ENCODE data around the gene MGAT3. TPM values are rescaled to one million over a fixed set of nuclear protein-coding genes. Genes with fewer than 3 reads are reported as not detected.
A peak's percentile ranks its signal among the peaks of the same experiment; 100 is the strongest.
"Not testable (repeated sequence)": the region's sequence is repeated elsewhere in the genome, so short reads cannot be mapped to it uniquely, and the experiment has no call there.

The MGAT3 gene
- total RNA-seq, 2 experiments from 2014 or later: 12.8 to 15.5 TPM

- peaks cover 65% of the 10 kb centered on the region for H3K36me3 Mint-ChIP-seq (ENCODE audit: low read depth)
- H3K9me3 Mint-ChIP-seq: no peaks in the 10 kb centered on the region
- H3K4me3 Mint-ChIP-seq: peak overlapping the region; percentile 86
- DNase-seq: peak; percentile 98
- H3K4me1 Mint-ChIP-seq: peaks cover 61% of the 10 kb centered on the region
- ChIA-PET CTCF (interaction anchor here (0.6 to 1.8 kb wide), 8 partner anchors 10 to 356 kb away, joined by 3 to 29 read pairs (median 4); a partner anchor contains a TSS), POLR2A (interaction anchor here (0.6 to 1.0 kb wide), 12 partner anchors 9 to 863 kb away, joined by 3 to 16 read pairs (median 4); partner anchors contain the start of genes MIEF1, RPL3 and TAB1)
- peak overlapping the region; percentile 97 for H3K27ac Mint-ChIP-seq
- peaks cover 1% of the 10 kb centered on the region for H3K27me3 Mint-ChIP-seq
These were observed 62.9 kb downstream of the MGAT3 start for GRCh38 chr22:39519681-39520225.

GRCh38 chr22:39520226-39521105 is 63.7 kb downstream of the MGAT3 start, which contains the start of gene ATF4:
Gene ATF4, plus strand, starts transcription at chr22:39520562. Its CDS starts 884 bp downstream, at chr22:39521446.
- peak within 1 kb of the TSS; percentile 97 for H3K27ac Mint-ChIP-seq
- H3K36me3 Mint-ChIP-seq (ENCODE audit: low read depth): peaks cover 65% of the 10 kb centered on the region
- peak; percentile 88 for DNase-seq
- peak within 1 kb of the TSS; percentile 86 for H3K4me3 Mint-ChIP-seq
- ChIA-PET CTCF (interaction anchor here (0.6 to 1.8 kb wide), 8 partner anchors 10 to 357 kb away, joined by 3 to 29 read pairs (median 4); a partner anchor contains a TSS), POLR2A (interaction anchor here (0.5 to 1.0 kb wide), 11 partner anchors 9 to 863 kb away, joined by 3 to 16 read pairs (median 5); partner anchors contain the start of genes MIEF1, RPL3 and TAB1)
- peaks cover 1% of the 10 kb centered on the region for H3K27me3 Mint-ChIP-seq
- H3K9me3 Mint-ChIP-seq: no peaks in the 10 kb centered on the region
- H3K4me1 Mint-ChIP-seq: peaks cover 64% of the 10 kb centered on the region

- Mint-ChIP-seq H3K4me3 (peak overlapping the region; percentile 86), H3K36me3 (ENCODE audit: low read depth) (peaks cover 62% of the 10 kb centered on the region), H3K4me1 (peaks cover 64% of the 10 kb centered on the region), H3K27ac (peak overlapping the region; percentile 97)
- DNase-seq, H3K27me3 Mint-ChIP-seq, H3K9me3 Mint-ChIP-seq: not testable (repeated sequence)
- POLR2A ChIA-PET: interaction anchor here (0.5 kb wide), 1 partner anchor 20 kb away, joined by 3 read pairs; no protein-coding TSS in a partner anchor
- CTCF ChIA-PET: interaction anchor here (1.8 to 11.4 kb wide), 2 partner anchors 9 to 26 kb away, joined by 29 to 216 read pairs; partner anchors contain the start of gene MIEF1
These were observed 64.5 kb downstream of the MGAT3 start for GRCh38 chr22:39521106-39521885.

GRCh38 chr22:39522091-39522490 is 65.3 kb downstream of the MGAT3 start:
- peak overlapping the region; percentile 97 for H3K27ac Mint-ChIP-seq
- CTCF ChIA-PET: interaction anchor here (1.6 to 11.4 kb wide), 2 partner anchors 7 to 26 kb away, joined by 4 to 216 read pairs; partner anchors contain the start of gene MIEF1
- H3K27me3 Mint-ChIP-seq, H3K9me3 Mint-ChIP-seq, DNase-seq: not testable (repeated sequence)
- POLR2A ChIA-PET: interaction anchor here (0.7 kb wide), 1 partner anchor 600 kb away, joined by 3 read pairs; no protein-coding TSS in a partner anchor
- H3K4me3 Mint-ChIP-seq: peak overlapping the region; percentile 86
- H3K4me1 Mint-ChIP-seq: peaks cover 68% of the 10 kb centered on the region
- H3K36me3 Mint-ChIP-seq (ENCODE audit: low read depth): peaks cover 62% of the 10 kb centered on the region

GRCh38 chr22:39522567-39523300 is 65.9 kb downstream of the MGAT3 start:
- H3K4me1 Mint-ChIP-seq: peaks cover 74% of the 10 kb centered on the region
- ChIA-PET CTCF (interaction anchor here (1.6 to 11.4 kb wide), 3 partner anchors 8 to 27 kb away, joined by 4 to 216 read pairs (median 5); partner anchors contain the start of gene MIEF1), POLR2A (interaction anchor here (0.7 kb wide), 1 partner anchor 599 kb away, joined by 3 read pairs; no protein-coding TSS in a partner anchor)
- DNase-seq: no peak
- H3K4me3 Mint-ChIP-seq: peak overlapping the region; percentile 86
- no peaks in the 10 kb centered on the region for H3K9me3 Mint-ChIP-seq
- peaks cover 1% of the 10 kb centered on the region for H3K27me3 Mint-ChIP-seq
- peaks cover 64% of the 10 kb centered on the region for H3K36me3 Mint-ChIP-seq (ENCODE audit: low read depth)
- H3K27ac Mint-ChIP-seq: peak overlapping the region; percentile 97

GRCh38 chr22:39524089-39524752 is 67.4 kb downstream of the MGAT3 start:
- H3K27ac Mint-ChIP-seq: peak overlapping the region; percentile 9
- no peak overlapping the region for H3K4me3 Mint-ChIP-seq

GRCh38 chr22:39524753-39525657 is 68.2 kb downstream of the MGAT3 start:
- peak overlapping the region; percentile 22 for H3K4me3 Mint-ChIP-seq
- peaks cover 1% of the 10 kb centered on the region for H3K27me3 Mint-ChIP-seq
- peaks cover 81% of the 10 kb centered on the region for H3K4me1 Mint-ChIP-seq
- ChIA-PET POLR2A (interaction anchor here (0.6 to 1.1 kb wide), 2 partner anchors 10 to 205 kb away, joined by 3 read pairs; no protein-coding TSS in a partner anchor), CTCF (interaction anchor here (0.6 to 11.4 kb wide), 5 partner anchors 9 to 530 kb away, joined by 3 to 216 read pairs (median 5); partner anchors contain the start of genes MIEF1 and TAB1)
- no peak for DNase-seq
- peaks cover 75% of the 10 kb centered on the region for H3K36me3 Mint-ChIP-seq (ENCODE audit: low read depth)
- H3K27ac Mint-ChIP-seq: peak overlapping the region; percentile 80
- H3K9me3 Mint-ChIP-seq: no peaks in the 10 kb centered on the region

More at GRCh38 chr22:39524089-39524752, 67.4 kb downstream of the MGAT3 start:
- Mint-ChIP-seq H3K9me3 (no peaks in the 10 kb centered on the region), H3K27me3 (peaks cover 1% of the 10 kb centered on the region), H3K36me3 (ENCODE audit: low read depth) (peaks cover 69% of the 10 kb centered on the region), H3K4me1 (peaks cover 75% of the 10 kb centered on the region)
- no peak for DNase-seq
- ChIA-PET POLR2A (interaction anchor here (0.6 to 1.1 kb wide), 2 partner anchors 9 to 204 kb away, joined by 3 read pairs; no protein-coding TSS in a partner anchor), CTCF (interaction anchor here (0.6 to 11.4 kb wide), 6 partner anchors 10 to 531 kb away, joined by 3 to 216 read pairs (median 4); partner anchors contain the start of genes MIEF1 and TAB1)

GRCh38 chr22:39525658-39525975 is 68.8 kb downstream of the MGAT3 start:
- Mint-ChIP-seq H3K4me1 (peaks cover 85% of the 10 kb centered on the region), H3K27me3 (no peaks in the 10 kb centered on the region), H3K36me3 (ENCODE audit: low read depth) (peaks cover 77% of the 10 kb centered on the region), H3K9me3 (no peaks in the 10 kb centered on the region), H3K27ac (peak overlapping the region; percentile 80), H3K4me3 (peak overlapping the region; percentile 22)
- no peak for DNase-seq
- ChIA-PET POLR2A (no interaction called here), CTCF (interaction anchor here (0.6 to 11.4 kb wide), 4 partner anchors 30 to 529 kb away, joined by 3 to 216 read pairs (median 6); partner anchors contain the start of genes MIEF1 and TAB1)

- H3K4me3 Mint-ChIP-seq: peak overlapping the region; percentile 5
- POLR2A ChIA-PET: no interaction called here
- peaks cover 75% of the 10 kb centered on the region for H3K36me3 Mint-ChIP-seq (ENCODE audit: low read depth)
- CTCF ChIA-PET: interaction anchor here (1.1 to 11.4 kb wide), 3 partner anchors 11 to 31 kb away, joined by 3 to 216 read pairs (median 8); partner anchors contain the start of gene MIEF1
- H3K27ac Mint-ChIP-seq: peak overlapping the region; percentile 66
- no peaks in the 10 kb centered on the region for H3K27me3 Mint-ChIP-seq
- no peak for DNase-seq
- H3K9me3 Mint-ChIP-seq: no peaks in the 10 kb centered on the region
- H3K4me1 Mint-ChIP-seq: peaks cover 92% of the 10 kb centered on the region
These were observed 69.9 kb downstream of the MGAT3 start for GRCh38 chr22:39526736-39527171.

- Mint-ChIP-seq H3K4me3 (no peak overlapping the region), H3K36me3 (ENCODE audit: low read depth) (peaks cover 71% of the 10 kb centered on the region), H3K9me3 (no peaks in the 10 kb centered on the region), H3K4me1 (peaks cover 90% of the 10 kb centered on the region), H3K27ac (peak overlapping the region; percentile 73), H3K27me3 (no peaks in the 10 kb centered on the region)
- POLR2A ChIA-PET: no interaction called here
- CTCF ChIA-PET: interaction anchor here (1.5 to 11.4 kb wide), 2 partner anchors 12 to 32 kb away, joined by 8 to 216 read pairs; partner anchors contain the start of gene MIEF1
- DNase-seq: no peak
These were observed 70.7 kb downstream of the MGAT3 start for GRCh38 chr22:39527481-39527961.

All from activated CD4-positive, alpha-beta T cell treated with anti-CD3 and anti-CD28 coated beads, Interleukin-2, amount 10 ng/mL, durations not matched to agents 7 days and 5 days (primary cell).